ENCODE results near the gene MSMP.
A peak's percentile ranks its signal among the peaks of the same experiment; 100 is the strongest.

MSMP gene

GRCh38 chr9:35753466-35753865 is 610 bp downstream of the MSMP start:
- TF ChIP-seq EZH2phosphoT487 (conservative IDR thresholded peaks at IDR 0.05; ENCODE audit: low read length) = no peak
- Histone ChIP-seq H3K9me3 (ENCODE audit: insufficient read depth, low read length) (no peaks in the 10 kb centered on the region), H3K9me2 (replicated peaks; ENCODE audit: insufficient read depth, low read length) (no peaks in the 10 kb centered on the region), H3K9ac (ENCODE audit: low read length) (no peak overlapping the region), H2AFZ (ENCODE audit: low read depth, low read length, severe bottlenecking) (no peak overlapping the region), H4K20me1 (ENCODE audit: low read depth, low read length) (no peaks in the 10 kb centered on the region), H3K27ac (ENCODE audit: low read depth, low read length) (no peak overlapping the region), H3K27me3 (ENCODE audit: low read length) (no peaks in the 10 kb centered on the region), H3K4me2 (ENCODE audit: low read depth, low read length, poor library complexity, severe bottlenecking) (no peak overlapping the region), H3F3A (ENCODE audit: insufficient read depth) (peaks cover 14% of the 10 kb centered on the region), H3K79me2 (ENCODE audit: insufficient read depth, low read length) (peaks cover 3% of the 10 kb centered on the region), H3K4me3 (ENCODE audit: insufficient read depth, low read length, poor library complexity, severe bottlenecking) (no peak overlapping the region), H3K36me3 (ENCODE audit: low read length) (no peaks in the 10 kb centered on the region)

DNA sequence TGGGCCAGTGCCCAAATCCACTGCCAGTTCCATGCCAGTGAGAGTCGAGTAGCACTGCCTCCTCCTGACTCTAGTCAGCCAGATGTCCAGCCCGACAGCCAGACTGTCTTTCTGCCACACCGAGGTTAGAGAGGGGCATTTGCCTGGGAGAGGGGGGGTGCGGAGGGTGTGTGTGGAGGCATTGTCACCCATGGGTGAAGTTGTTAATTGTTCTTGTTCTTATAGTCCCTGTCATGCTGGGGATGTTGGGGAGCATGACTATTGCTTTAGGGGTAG is 3.9 kb downstream of the MSMP start:
- peaks cover 36% of the 10 kb centered on the region for H3K79me2 ChIP-seq (ENCODE audit: insufficient read depth, low read length)
- peak overlapping the region; percentile 77 for H3K4me3 ChIP-seq (ENCODE audit: insufficient read depth, low read length, poor library complexity, severe bottlenecking)
- H4K20me1 ChIP-seq (ENCODE audit: low read depth, low read length) = peaks cover 8% of the 10 kb centered on the region; the same call in 1 of the 2 replicates
- H2AFZ ChIP-seq (ENCODE audit: low read depth, low read length, severe bottlenecking) = no peak overlapping the region
- TF ChIP-seq EZH2phosphoT487 (conservative IDR thresholded peaks at IDR 0.05; ENCODE audit: low read length) = no peak
- no peak for TF ChIP-seq CTCF (IDR thresholded peaks at IDR 0.05; ENCODE audit: insufficient read depth, low read length, poor library complexity, severe bottlenecking)
- no peaks in the 10 kb centered on the region for H3K36me3 ChIP-seq (ENCODE audit: low read length)
- H3K27ac ChIP-seq (ENCODE audit: low read depth, low read length) = peak overlapping the region; percentile 62; the same call in 1 of the 2 replicates
- H3K4me2 ChIP-seq (ENCODE audit: low read depth, low read length, poor library complexity, severe bottlenecking) = peak overlapping the region; percentile 67
- H3F3A ChIP-seq (ENCODE audit: insufficient read depth) = no peaks in the 10 kb centered on the region
- peak overlapping the region; percentile 78 for H3K9ac ChIP-seq (ENCODE audit: low read length)
- no peaks in the 10 kb centered on the region for H3K9me3 ChIP-seq (ENCODE audit: insufficient read depth, low read length)
- H3K9me2 ChIP-seq (replicated peaks; ENCODE audit: insufficient read depth, low read length) = no peaks in the 10 kb centered on the region
- no peaks in the 10 kb centered on the region for H3K27me3 ChIP-seq (ENCODE audit: low read length)

GRCh38 chr9:35749515-35750255 is 4.4 kb downstream of the MSMP start:
- Histone ChIP-seq H3K9me3 (ENCODE audit: insufficient read depth, low read length) (no peaks in the 10 kb centered on the region), H3K36me3 (ENCODE audit: low read length) (no peaks in the 10 kb centered on the region), H3K4me3 (ENCODE audit: insufficient read depth, low read length, poor library complexity, severe bottlenecking) (peak overlapping the region; percentile 77), H3F3A (ENCODE audit: insufficient read depth) (no peaks in the 10 kb centered on the region), H3K79me2 (ENCODE audit: insufficient read depth, low read length) (peaks cover 36% of the 10 kb centered on the region), H3K27ac (ENCODE audit: low read depth, low read length) (peak overlapping the region; percentile 62), H3K9ac (ENCODE audit: low read length) (peak overlapping the region; percentile 78), H2AFZ (ENCODE audit: low read depth, low read length, severe bottlenecking) (peak overlapping the region; percentile 68), H3K4me2 (ENCODE audit: low read depth, low read length, poor library complexity, severe bottlenecking) (peak overlapping the region; percentile 67), H3K27me3 (ENCODE audit: low read length) (no peaks in the 10 kb centered on the region), H3K9me2 (replicated peaks; ENCODE audit: insufficient read depth, low read length) (no peaks in the 10 kb centered on the region), H4K20me1 (ENCODE audit: low read depth, low read length) (peaks cover 8% of the 10 kb centered on the region; the same call in 1 of the 2 replicates)
- no peak for TF ChIP-seq CTCF (IDR thresholded peaks at IDR 0.05; ENCODE audit: insufficient read depth, low read length, poor library complexity, severe bottlenecking)
- no peak for TF ChIP-seq EZH2phosphoT487 (conservative IDR thresholded peaks at IDR 0.05; ENCODE audit: low read length)

- Histone ChIP-seq H3K9me2 (replicated peaks; ENCODE audit: insufficient read depth, low read length) (no peaks in the 10 kb centered on the region), H3K9ac (ENCODE audit: low read length) (peak within 1 kb of the TSS; percentile 78), H3K79me2 (ENCODE audit: insufficient read depth, low read length) (peaks cover 36% of the 10 kb centered on the region), H3K9me3 (ENCODE audit: insufficient read depth, low read length) (no peaks in the 10 kb centered on the region), H2AFZ (ENCODE audit: low read depth, low read length, severe bottlenecking) (peak within 1 kb of the TSS; percentile 68), H3K27ac (ENCODE audit: low read depth, low read length) (peak within 1 kb of the TSS; percentile 62), H3K27me3 (ENCODE audit: low read length) (no peaks in the 10 kb centered on the region), H3F3A (ENCODE audit: insufficient read depth) (no peaks in the 10 kb centered on the region), H3K4me2 (ENCODE audit: low read depth, low read length, poor library complexity, severe bottlenecking) (peak within 1 kb of the TSS; percentile 67), H4K20me1 (ENCODE audit: low read depth, low read length) (peaks cover 8% of the 10 kb centered on the region; the same call in 1 of the 2 replicates), H3K36me3 (ENCODE audit: low read length) (no peaks in the 10 kb centered on the region), H3K4me3 (ENCODE audit: insufficient read depth, low read length, poor library complexity, severe bottlenecking) (peak within 1 kb of the TSS; percentile 77)
- TF ChIP-seq EZH2phosphoT487 (conservative IDR thresholded peaks at IDR 0.05; ENCODE audit: low read length) = no peak
- TF ChIP-seq CTCF (IDR thresholded peaks at IDR 0.05; ENCODE audit: insufficient read depth, low read length, poor library complexity, severe bottlenecking) = no peak
Measured at GRCh38 chr9:35748858-35749514, 5.1 kb downstream of the MSMP start, which contains the start of the genes GBA2 and RGP1. Gene GBA2 (minus strand): TSS chr9:35749228. CDS start chr9:35748704, 524 bp downstream. Gene RGP1 (plus strand): TSS chr9:35749287. CDS start chr9:35749756, 469 bp downstream.
